ENCODE measurements around the gene HOXA6. TPM values are rescaled to one million over a fixed set of nuclear protein-coding genes. Genes with fewer than 3 reads are reported as not detected.

The HOXA6 gene
- total and polyA plus RNA-seq, 2 donors (not counting 3 experiments of a cell fraction or from before 2014, with no cell fraction given): 10.0 to 20.7 TPM

DNA sequence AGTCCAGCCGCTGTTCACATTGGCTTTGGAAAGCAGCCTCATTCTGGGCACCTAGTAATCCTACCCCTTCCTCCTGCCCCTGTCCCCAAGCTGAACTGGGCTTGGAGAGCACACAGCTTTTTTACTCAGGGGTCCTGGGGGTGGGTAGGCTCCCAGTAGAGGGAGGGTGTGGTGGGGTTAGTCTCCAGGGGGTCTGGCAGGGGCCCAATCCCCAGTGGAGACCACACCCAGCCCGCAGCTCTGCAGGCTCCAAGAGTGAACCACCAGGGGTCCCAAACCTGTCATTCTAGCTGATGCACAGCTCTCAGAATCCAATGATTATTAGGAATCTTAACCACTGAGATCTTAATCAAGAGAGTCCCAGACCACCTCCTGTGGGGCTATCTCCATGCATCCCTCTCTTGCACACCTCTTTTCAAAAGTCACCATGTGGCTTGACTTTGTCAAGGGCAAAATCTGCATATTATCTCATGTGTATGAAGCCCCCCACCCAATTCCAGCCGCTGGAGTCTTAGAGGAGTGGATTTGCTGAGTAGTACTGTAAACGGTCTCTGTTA lies 34.8 kb upstream of the HOXA6 start:
- H3K27ac ChIP-seq (ENCODE audit: insufficient read depth, low read depth, low read length): no peak overlapping the region
- dilution Hi-C loops (cut with MboI; ENCODE audit: extremely low pct_ligation_motif_present, low sequenced_read_pairs) (no loop called here), intact Hi-C loops (cut with micrococcal nuclease) (no loop called here)
- no peak overlapping the region for H2AFZ ChIP-seq (ENCODE audit: low read depth, low read length)
- H3K27me3 ChIP-seq (ENCODE audit: control insufficient read depth in 2 of 2, insufficient read depth in 2 of 2, low read length in 2 of 2): no peaks in the 10 kb centered on the region
- peaks cover 89% of the 10 kb centered on the region for H3K79me2 ChIP-seq (ENCODE audit: control insufficient read depth, insufficient read depth, low read length)
- POLR2A ChIA-PET: no interaction called here
- H4K20me1 ChIP-seq (replicated peaks; ENCODE audit: control insufficient read depth, extremely low read depth, insufficient read depth, low read length): no peaks in the 10 kb centered on the region
- peak overlapping the region; percentile 82 to 91 (median 84) for H3K4me3 ChIP-seq (replicated peaks in 1 of 3; ENCODE audit: insufficient read depth in 1 of 3, low read depth in 1 of 3, low read length in 3 of 3)
- peak overlapping the region; percentile 88 for H3K9ac ChIP-seq (replicated peaks; ENCODE audit: extremely low read depth, insufficient read depth, low read length)
- FAIRE-seq: no peak
- no peak for DNase-seq (ENCODE audit: low read depth, low spot score)
- BruUV-seq (replicated peaks): no TSS peak
- peaks cover 62% of the 10 kb centered on the region for H3K4me1 ChIP-seq (ENCODE audit: control insufficient read depth, extremely low read depth, insufficient read depth, low read length)
- H3K9me3 ChIP-seq (replicated peaks; ENCODE audit: control insufficient read depth, insufficient read depth, low read length): no peaks in the 10 kb centered on the region
- H3K36me3 ChIP-seq (ENCODE audit: control insufficient read depth in 2 of 2, extremely low read depth in 1 of 2, insufficient read depth in 2 of 2, low read length in 2 of 2): no peaks in the 10 kb centered on the region
- TF ChIP-seq POLR2A (IDR thresholded peaks at IDR 0.05; ENCODE audit: low read depth, low read length): no peak
- TF ChIP-seq, protein P1, sequence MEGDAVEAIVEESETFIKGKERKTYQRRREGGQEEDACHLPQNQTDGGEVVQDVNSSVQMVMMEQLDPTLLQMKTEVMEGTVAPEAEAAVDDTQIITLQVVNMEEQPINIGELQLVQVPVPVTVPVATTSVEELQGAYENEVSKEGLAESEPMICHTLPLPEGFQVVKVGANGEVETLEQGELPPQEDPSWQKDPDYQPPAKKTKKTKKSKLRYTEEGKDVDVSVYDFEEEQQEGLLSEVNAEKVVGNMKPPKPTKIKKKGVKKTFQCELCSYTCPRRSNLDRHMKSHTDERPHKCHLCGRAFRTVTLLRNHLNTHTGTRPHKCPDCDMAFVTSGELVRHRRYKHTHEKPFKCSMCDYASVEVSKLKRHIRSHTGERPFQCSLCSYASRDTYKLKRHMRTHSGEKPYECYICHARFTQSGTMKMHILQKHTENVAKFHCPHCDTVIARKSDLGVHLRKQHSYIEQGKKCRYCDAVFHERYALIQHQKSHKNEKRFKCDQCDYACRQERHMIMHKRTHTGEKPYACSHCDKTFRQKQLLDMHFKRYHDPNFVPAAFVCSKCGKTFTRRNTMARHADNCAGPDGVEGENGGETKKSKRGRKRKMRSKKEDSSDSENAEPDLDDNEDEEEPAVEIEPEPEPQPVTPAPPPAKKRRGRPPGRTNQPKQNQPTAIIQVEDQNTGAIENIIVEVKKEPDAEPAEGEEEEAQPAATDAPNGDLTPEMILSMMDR (IDR thresholded peaks at IDR 0.05; ENCODE audit: extremely low read depth in 1 of 2, insufficient read depth in 1 of 2, low read depth in 1 of 2, low read length in 2 of 2): peak in 1 of 2 donors; percentile 30
- H3K4me2 ChIP-seq (ENCODE audit: insufficient read depth, low read length): peak overlapping the region; percentile 82
- no peaks in the 10 kb centered on the region for H3K9me1 ChIP-seq (replicated peaks; ENCODE audit: control insufficient read depth, extremely low read depth, insufficient read depth, low read length)
- CTCF ChIA-PET: interaction anchor here (0.7 to 6.0 kb wide), 7 partner anchors 9 to 592 kb away, joined by 3 to 49 read pairs (median 4); partner anchors contain the start of gene HOXA10

DNA sequence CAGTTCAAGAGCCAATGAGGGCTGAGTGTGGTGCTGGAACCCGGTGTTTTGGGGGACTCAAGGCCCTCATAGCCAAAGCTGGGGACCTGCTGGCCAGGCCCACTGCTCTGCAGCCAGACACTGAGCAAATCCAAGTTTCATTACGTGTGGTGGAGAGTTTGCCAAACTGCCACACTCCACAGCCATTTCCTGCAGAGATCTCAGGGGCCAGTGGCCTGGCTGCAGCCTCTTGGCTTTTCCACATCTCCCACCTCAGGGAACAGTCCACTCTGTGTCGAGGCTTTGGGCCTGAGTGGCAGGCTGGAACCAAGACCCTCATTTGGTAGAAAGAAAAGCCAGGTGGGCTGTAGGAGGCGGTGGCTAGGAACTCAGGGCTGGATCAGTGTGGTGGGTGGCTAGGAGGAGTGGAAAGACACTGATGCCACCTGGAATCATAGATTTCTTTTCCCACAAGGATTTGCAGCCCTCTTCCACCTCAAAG lies 34.3 kb upstream of the HOXA6 start:
- Histone ChIP-seq H3K4me1 (ENCODE audit: control insufficient read depth, extremely low read depth, insufficient read depth, low read length) (peaks cover 62% of the 10 kb centered on the region), H3K9ac (replicated peaks; ENCODE audit: extremely low read depth, insufficient read depth, low read length) (no peak overlapping the region), H3K9me1 (replicated peaks; ENCODE audit: control insufficient read depth, extremely low read depth, insufficient read depth, low read length) (no peaks in the 10 kb centered on the region), H3K79me2 (ENCODE audit: control insufficient read depth, insufficient read depth, low read length) (peaks cover 90% of the 10 kb centered on the region), H3K4me2 (ENCODE audit: insufficient read depth, low read length) (peak overlapping the region; percentile 9), H3K27me3 (ENCODE audit: control insufficient read depth in 2 of 2, insufficient read depth in 2 of 2, low read length in 2 of 2) (no peaks in the 10 kb centered on the region), H2AFZ (ENCODE audit: low read depth, low read length) (no peak overlapping the region), H3K27ac (ENCODE audit: insufficient read depth, low read depth, low read length) (no peak overlapping the region), H3K9me3 (replicated peaks; ENCODE audit: control insufficient read depth, insufficient read depth, low read length) (no peaks in the 10 kb centered on the region), H3K4me3 (replicated peaks in 1 of 3; ENCODE audit: insufficient read depth in 1 of 3, low read depth in 1 of 3, low read length in 3 of 3) (no peak overlapping the region), H4K20me1 (replicated peaks; ENCODE audit: control insufficient read depth, extremely low read depth, insufficient read depth, low read length) (no peaks in the 10 kb centered on the region), H3K36me3 (ENCODE audit: control insufficient read depth in 2 of 2, extremely low read depth in 1 of 2, insufficient read depth in 2 of 2, low read length in 2 of 2) (no peaks in the 10 kb centered on the region)
- DNase-seq (ENCODE audit: low read depth, low spot score): no peak
- TF ChIP-seq POLR2A (IDR thresholded peaks at IDR 0.05; ENCODE audit: low read depth, low read length): no peak
- POLR2A ChIA-PET: no interaction called here
- FAIRE-seq: peak; percentile 31
- BruUV-seq (replicated peaks): no TSS peak
- dilution Hi-C loops (cut with MboI; ENCODE audit: extremely low pct_ligation_motif_present, low sequenced_read_pairs) (no loop called here), intact Hi-C loops (cut with micrococcal nuclease) (no loop called here)
- CTCF ChIA-PET: interaction anchor here (0.7 to 6.0 kb wide), 4 partner anchors 8 to 593 kb away, joined by 3 to 49 read pairs (median 4); partner anchors contain the start of gene HOXA10

Measured in endothelial cell of umbilical vein (primary cell).